CD4-positive, alpha-beta T cell treated with Interleukin-10 for 1 hour (primary cell): ENCODE measurements around the gene FKBP2.

Source experiments
- DNase-seq: peaks from one replicate; pipeline ENCODE4 v3.0.0-alpha.2; 2020

The FKBP2 gene

DNA sequence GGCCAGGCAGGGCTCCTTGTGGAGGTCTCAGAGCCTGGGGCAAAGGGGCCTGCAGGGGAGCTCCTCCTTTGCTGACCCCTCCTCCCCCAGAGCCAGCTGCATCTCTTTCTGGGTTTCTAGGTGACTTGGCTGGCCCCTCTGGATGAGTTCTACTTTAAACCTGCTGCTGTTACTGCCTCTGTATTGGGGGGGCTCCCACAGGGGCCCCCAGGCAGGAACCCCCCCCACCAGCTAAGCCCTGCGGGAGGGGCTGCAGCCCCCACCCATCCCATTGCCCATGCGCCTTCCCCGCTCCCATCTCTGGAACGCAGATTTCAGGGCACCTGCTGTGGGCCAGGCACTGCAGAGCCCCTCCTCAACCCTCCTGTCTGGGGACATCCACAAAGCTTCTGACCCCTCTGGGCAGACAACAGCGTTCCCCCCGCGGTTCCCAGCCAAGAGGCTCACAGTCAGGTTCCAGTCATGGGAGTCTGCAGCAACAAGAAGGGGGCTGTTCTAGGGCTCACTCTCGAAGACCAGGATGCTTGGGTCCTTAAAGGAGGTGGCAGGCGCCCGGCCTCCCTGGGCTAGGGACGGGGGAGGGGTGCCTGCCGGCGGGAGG, 9.6 kb downstream of the FKBP2 start:
- no peak for DNase-seq

- peak; percentile 72 for DNase-seq
Measured at GRCh38 chr11:64251016-64251752, 10.3 kb downstream of the FKBP2 start, which contains the start of gene PLCB3. TSS of gene PLCB3 (plus strand) at chr11:64251530. CDS start at chr11:64251650, 120 bp downstream.

DNA sequence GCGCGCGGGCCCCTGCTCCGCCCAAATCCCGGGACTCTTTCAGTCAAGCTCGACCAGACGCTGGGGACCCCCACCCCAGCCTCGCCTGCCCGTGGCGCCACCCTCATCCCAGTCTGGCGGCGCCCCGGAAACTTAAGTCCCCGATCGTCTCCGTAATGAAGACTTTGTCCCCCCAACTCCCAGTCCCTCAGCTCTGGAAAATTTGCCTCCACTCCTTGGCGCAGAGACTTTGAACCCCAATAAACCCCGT, 10.8 kb downstream of the FKBP2 start:
- no peak for DNase-seq

- DNase-seq: no peak
Measured at GRCh38 chr11:64252003-64252872, 11.3 kb downstream of the FKBP2 start.

- no peak for DNase-seq
Measured at GRCh38 chr11:64253043-64253442, 12.1 kb downstream of the FKBP2 start.

DNA sequence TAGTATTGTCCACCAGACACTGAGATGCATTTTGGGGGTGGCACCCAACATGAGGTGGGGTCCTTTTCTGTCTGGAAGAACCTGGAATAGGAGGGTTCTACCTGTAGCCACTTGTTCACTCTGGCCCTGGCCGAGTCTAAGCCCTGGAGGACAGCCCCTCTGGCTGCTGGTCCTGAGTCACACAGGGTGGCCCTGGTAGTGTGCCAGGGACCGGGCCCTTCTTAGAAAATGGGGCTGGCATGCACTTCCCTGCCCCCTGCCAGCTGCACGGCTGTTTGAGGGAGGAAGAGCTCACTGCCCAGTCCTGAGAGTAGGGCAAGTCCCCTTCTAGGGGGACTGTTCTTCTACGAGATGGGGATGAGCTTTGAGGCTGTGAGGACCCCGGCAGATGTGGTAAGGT, 12.6 kb downstream of the FKBP2 start:
- DNase-seq: no peak

DNA sequence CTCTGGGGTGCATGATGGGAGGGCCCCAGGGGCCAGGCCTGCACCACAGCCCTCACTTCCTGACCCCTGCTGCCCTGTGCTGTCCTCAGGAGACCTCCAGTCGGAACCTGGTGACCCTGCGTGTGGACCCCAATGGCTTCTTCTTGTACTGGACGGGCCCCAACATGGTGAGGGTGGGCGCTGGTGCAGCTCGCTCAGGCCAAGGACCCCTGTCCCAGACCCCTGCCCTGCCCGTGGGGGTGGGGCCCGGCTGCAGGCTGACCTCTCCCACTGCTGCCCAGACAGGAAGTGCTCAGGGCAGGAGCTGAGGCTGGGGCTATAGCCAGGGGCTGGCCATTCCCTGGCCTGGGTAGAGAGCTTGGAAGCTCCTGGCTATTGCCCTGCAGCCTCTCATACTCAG, 13.4 kb downstream of the FKBP2 start:
- no peak for DNase-seq

GRCh38 chr11:64255135-64256128, 14.5 kb downstream of the FKBP2 start:
- DNase-seq: no peak

GRCh38 chr11:64256300-64256699, 15.4 kb downstream of the FKBP2 start:
- no peak for DNase-seq

GRCh38 chr11:64258356-64258755, 17.5 kb downstream of the FKBP2 start:
- no peak for DNase-seq

- DNase-seq: no peak
Measured at GRCh38 chr11:64258946-64259532, 18.1 kb downstream of the FKBP2 start.

- DNase-seq: no peak
Measured at GRCh38 chr11:64259533-64260067, 18.7 kb downstream of the FKBP2 start.

GRCh38 chr11:64260147-64260708, 19.3 kb downstream of the FKBP2 start:
- no peak for DNase-seq

GRCh38 chr11:64261556-64262080, 20.7 kb downstream of the FKBP2 start:
- no peak for DNase-seq

DNA sequence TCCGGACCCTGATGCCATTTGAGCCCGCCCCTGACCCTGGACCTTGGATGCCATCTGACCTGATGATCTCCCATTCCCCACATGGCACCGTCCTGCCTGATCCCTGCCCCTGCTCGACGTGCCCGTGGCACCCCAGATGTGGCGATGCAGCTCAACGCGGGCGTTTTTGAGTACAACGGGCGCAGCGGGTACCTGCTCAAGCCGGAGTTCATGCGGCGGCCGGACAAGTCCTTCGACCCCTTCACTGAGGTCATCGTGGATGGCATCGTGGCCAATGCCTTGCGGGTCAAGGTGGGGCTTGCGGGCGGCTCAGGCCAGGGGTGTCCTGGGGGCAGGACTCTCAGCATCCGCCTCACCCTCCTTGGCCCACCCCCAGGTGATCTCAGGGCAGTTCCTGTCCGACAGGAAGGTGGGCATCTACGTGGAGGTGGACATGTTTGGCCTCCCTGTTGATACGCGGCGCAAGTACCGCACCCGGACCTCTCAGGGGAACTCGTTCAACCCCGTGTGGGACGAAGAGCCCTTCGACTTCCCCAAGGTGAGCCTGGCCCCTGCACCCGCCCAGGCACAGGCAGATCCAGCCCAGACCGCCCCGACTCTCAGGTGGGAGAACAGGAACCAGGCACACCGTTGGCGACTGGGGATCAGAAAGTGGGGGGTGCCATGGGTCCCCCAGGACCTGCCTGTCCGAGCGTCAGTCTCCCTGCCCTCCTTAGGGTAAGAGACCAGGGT, 21.5 kb downstream of the FKBP2 start:
- no peak for DNase-seq

DNA sequence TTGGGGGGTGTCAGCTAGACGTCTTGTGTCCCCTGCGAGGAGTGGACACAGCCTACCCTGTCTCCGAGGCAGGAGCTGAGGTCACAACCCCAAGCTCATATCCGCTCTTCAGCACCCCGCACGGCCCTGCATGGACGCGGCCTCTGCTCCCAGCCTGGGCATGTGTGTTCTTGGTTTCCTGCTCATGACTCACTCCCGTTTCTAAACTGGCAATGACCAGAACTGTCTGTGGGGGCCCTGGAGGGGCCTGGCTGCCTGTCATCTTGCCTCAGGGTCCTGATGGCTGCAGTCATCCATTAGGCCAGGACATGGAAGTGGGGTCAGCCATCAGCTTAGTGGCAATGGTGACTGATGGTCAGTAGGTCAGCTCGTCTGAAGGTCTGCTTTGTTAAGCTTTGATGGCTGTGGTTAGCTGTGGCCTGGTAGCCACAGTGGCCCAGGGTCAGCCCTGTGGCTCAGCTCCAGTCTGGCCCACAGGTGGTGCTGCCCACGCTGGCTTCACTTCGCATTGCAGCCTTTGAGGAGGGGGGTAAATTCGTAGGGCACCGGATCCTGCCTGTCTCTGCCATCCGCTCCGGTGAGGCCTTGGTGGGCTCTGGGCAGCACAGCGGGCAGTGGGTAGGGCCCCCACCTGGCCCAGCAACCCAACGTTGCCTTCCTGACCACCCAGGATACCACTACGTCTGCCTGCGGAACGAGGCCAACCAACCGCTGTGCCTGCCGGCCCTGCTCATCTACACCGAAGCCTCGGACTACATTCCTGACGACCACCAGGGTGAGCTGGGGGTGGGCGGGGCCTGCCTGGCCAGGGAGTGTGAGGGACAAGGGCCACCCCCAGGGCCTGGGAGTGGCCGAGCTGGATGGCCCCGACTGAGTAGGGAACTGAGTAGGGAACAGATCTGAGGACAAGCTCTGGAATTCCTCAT, 22.4 kb downstream of the FKBP2 start:
- DNase-seq: no peak

DNA sequence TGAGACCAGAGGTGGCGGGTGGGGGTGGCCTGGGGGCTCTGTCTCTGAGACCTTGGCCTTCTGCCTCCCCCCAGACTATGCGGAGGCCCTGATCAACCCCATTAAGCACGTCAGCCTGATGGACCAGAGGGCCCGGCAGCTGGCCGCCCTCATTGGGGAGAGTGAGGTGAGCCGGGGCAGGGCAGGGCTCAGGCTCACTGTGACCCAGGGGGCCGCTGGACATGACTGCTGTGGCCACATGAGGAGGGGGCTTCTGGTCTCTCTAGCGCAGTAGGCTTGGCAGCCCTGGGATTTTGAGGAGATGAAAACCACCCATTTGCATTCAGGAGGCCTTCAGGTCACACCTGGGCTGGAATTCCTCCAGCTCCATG, 23.0 kb downstream of the FKBP2 start:
- DNase-seq: no peak

DNA sequence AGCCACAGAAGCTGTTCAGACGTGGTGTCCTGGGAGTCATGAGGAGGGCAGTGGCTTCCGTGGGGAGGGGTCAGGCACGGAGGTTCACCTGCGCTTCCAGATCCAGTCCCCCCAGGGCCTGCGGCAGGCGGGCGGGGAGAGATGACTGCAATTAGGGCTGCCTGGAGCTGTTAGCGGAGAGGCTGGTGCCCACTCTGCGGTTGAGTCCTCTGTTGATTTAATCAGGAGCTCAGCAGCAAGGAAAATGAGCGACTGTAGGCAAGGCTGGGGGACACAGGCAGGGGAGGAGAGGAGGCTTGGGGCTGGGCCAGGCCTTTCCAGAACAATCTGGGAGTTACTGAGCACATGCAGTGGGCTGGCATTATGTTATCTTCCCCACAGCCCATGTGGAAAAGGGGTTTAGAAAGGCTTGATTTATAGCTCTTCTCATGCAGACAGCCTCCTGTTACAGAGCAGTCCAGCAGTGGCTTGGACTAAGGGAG, 23.5 kb downstream of the FKBP2 start:
- no peak for DNase-seq
